HCT116 (cell line): ENCODE measurements around the gene HPDL. TPM values are rescaled to one million over a fixed set of nuclear protein-coding genes. Genes with fewer than 3 reads are reported as not detected.

Source experiments
- ATAC-seq: fragments of 200-7000 bp; cut with Tn5 transposase; 2 replicates; pipeline ENCODE4 v1.9.1; 2020; ENCODE audit warnings: mild to moderate bottlenecking, moderate library complexity
- BruUV-seq: library from RNA; stranded (reverse); fragments of 400-500 nt; replicated peaks from 2 replicates; lab custom pipeline; 2021; lab: Mats Ljungman, UMichigan
- CTCF ChIA-PET: fragments of 300-600 bp; sonication (Branson Sonifier 250); formaldehyde crosslinking; loops from one replicate; lab custom pipeline; 2021; ENCODE audit warnings: antibody characterized with exemption; lab: Charles Lee
- POLR2A ChIA-PET: fragments of 300-600, 350-600 bp; sonication (Branson Sonifier 250); formaldehyde crosslinking; loops from one replicate; lab custom pipeline; 2021; ENCODE audit warnings: antibody characterized with exemption; lab: Charles Lee
- RAD21 ChIA-PET, 2 experiments: fragments of 300-600 bp; sonication (Branson Sonifier 250); formaldehyde crosslinking; loops; one replicate each; lab custom pipeline; 2023; ENCODE audit warnings: low total read pairs in 2 of 2; ENCODE audit not compliant: uncharacterized antibody in 2 of 2, unreplicated experiment in 2 of 2, low non-redundant PET in 1 of 2; lab: Charles Lee
- DNase-seq: peaks from one replicate; pipeline ENCODE4 v3.0.0-alpha.2; 2010; ENCODE audit warnings: low read depth, low spot score
- H2AFZ ChIP-seq: fragments of 200-600 bp; shearing (Covaris generic), sonication (generic); 2 replicates; pipeline ENCODE4 v1.6.1; 2017; ENCODE audit warnings: low read depth, mixed run types, mixed read lengths, antibody characterized with exemption, low read length; ENCODE audit not compliant: poor library complexity, severe bottlenecking
- H3K27ac ChIP-seq: 2 replicates; pipeline ENCODE4 v1.5.1; 2012; ENCODE audit warnings: low read depth, low read length
- H3K27me3 ChIP-seq: fragments of 200-600 bp; sonication (generic); 2 replicates; pipeline ENCODE4 v1.6.1; 2016; ENCODE audit warnings: mixed run types, low read length, mixed read lengths; ENCODE audit not compliant: insufficient read depth
- H3K36me3 ChIP-seq, 2 experiments: fragments of 200-500 bp in 1 of 2; fragments of 200-600 bp in 1 of 2; sonication (Bioruptor generic) in 1 of 2; sonication (generic) in 1 of 2; 2 replicates each; pipeline versions ENCODE4 v1.5.1 to v1.6.1; 2014 to 2016; ENCODE audit warnings: low read length in 2 of 2, inconsistent platforms in 1 of 2, mixed read lengths in 1 of 2, mixed run types in 1 of 2; ENCODE audit not compliant: insufficient read depth in 2 of 2, control insufficient read depth in 1 of 2
- H3K4me1 ChIP-seq, 2 experiments: fragments of 200-600 bp in 1 of 2; sonication (generic) in 1 of 2; 2 replicates each; pipeline versions ENCODE4 v1.5.1 to v1.6.1; 2012 to 2017; ENCODE audit warnings: low read length in 2 of 2, inconsistent platforms in 1 of 2, mild to moderate bottlenecking in 1 of 2, mixed read lengths in 1 of 2, mixed run types in 1 of 2, moderate library complexity in 1 of 2; ENCODE audit not compliant: insufficient read depth in 2 of 2, control insufficient read depth in 1 of 2
- H3K4me2 ChIP-seq: fragments of 200-600 bp; sonication (generic); 2 replicates; pipeline ENCODE4 v1.6.1; 2017; ENCODE audit warnings: mixed run types, low read length, mixed read lengths
- H3K4me3 ChIP-seq, 2 experiments: fragments of 200-600 bp in 1 of 2; sonication (generic) in 1 of 2; replicated peaks in 1 of 2; 2 replicates each; pipeline ENCODE4 v1.5.1; 2011 to 2016; ENCODE audit warnings: low read length in 2 of 2, control low read depth in 1 of 2, low read depth in 1 of 2, mild to moderate bottlenecking in 1 of 2, mixed read lengths in 1 of 2, mixed run types in 1 of 2
- H3K79me2 ChIP-seq: fragments of 200-600 bp; sonication (generic); 2 replicates; pipeline ENCODE4 v1.6.1; 2017; ENCODE audit warnings: mild to moderate bottlenecking, mixed run types, low read length, moderate library complexity, mixed read lengths; ENCODE audit not compliant: insufficient read depth
- H3K9ac ChIP-seq: fragments of 200-600 bp; sonication (generic); 2 replicates; pipeline ENCODE4 v1.6.1; 2016; ENCODE audit warnings: low read length, mixed read lengths
- H3K9me2 ChIP-seq: fragments of 200-600 bp; sonication (generic), shearing (Covaris generic); 2 replicates; pipeline ENCODE4 v1.6.1; 2017; ENCODE audit warnings: mixed run types, mild to moderate bottlenecking, moderate library complexity; ENCODE audit not compliant: insufficient read depth
- H3K9me3 ChIP-seq, 2 experiments: fragments of 200-500 bp in 1 of 2; fragments of 200-600 bp in 1 of 2; sonication (Bioruptor generic) in 1 of 2; sonication (generic) in 1 of 2; 2 replicates each; pipeline ENCODE4 v1.6.1; 2014 to 2017; ENCODE audit warnings: low read length in 2 of 2, mixed read lengths in 2 of 2, inconsistent platforms in 1 of 2, low read depth in 1 of 2, mild to moderate bottlenecking in 1 of 2, mixed run types in 1 of 2, moderate library complexity in 1 of 2; ENCODE audit not compliant: control insufficient read depth in 1 of 2, insufficient read depth in 1 of 2
- H4K20me1 ChIP-seq: fragments of 200-600 bp; sonication (generic), shearing (Covaris generic); 2 replicates; pipeline ENCODE4 v1.6.1; 2017; ENCODE audit warnings: mixed run types, mild to moderate bottlenecking, moderate library complexity; ENCODE audit not compliant: insufficient read depth
- CEBPB ChIP-seq: IDR thresholded peaks from 2 replicates; pipeline ENCODE4 v1.6.1; 2012; ENCODE audit warnings: low read depth
- ELF1 ChIP-seq: IDR thresholded peaks from 2 replicates; pipeline ENCODE4 v1.6.1; 2012; ENCODE audit warnings: low read depth, borderline replicate concordance
- EZH2 ChIP-seq: fragments of 200-600 bp; sonication (generic); IDR thresholded peaks from 2 replicates; pipeline ENCODE4 v1.6.1; 2017; ENCODE audit warnings: antibody characterized with exemption, mixed run types
- FOSL1 ChIP-seq: IDR thresholded peaks from 2 replicates; pipeline ENCODE4 v1.6.1; 2012; ENCODE audit warnings: low read depth
- JUND ChIP-seq: IDR thresholded peaks from 2 replicates; pipeline ENCODE4 v1.6.1; 2012
- POLR2A ChIP-seq: IDR thresholded peaks from 2 replicates; pipeline ENCODE4 v1.7.0; 2011; ENCODE audit warnings: borderline replicate concordance; ENCODE audit not compliant: insufficient read depth, insufficient read length; ENCODE audit errors: extremely low read depth
- POLR2AphosphoS5 ChIP-seq: IDR thresholded peaks from 2 replicates; pipeline ENCODE4 v1.6.1; 2011; ENCODE audit warnings: mild to moderate bottlenecking, low read depth, low read length, moderate library complexity
- RAD21 ChIP-seq: IDR thresholded peaks from 2 replicates; pipeline ENCODE4 v1.6.1; 2012; ENCODE audit warnings: low read depth, mild to moderate bottlenecking
- SIN3A ChIP-seq: IDR thresholded peaks from 2 replicates; pipeline ENCODE4 v1.6.1; 2012; ENCODE audit warnings: low read depth
- SP1 ChIP-seq: IDR thresholded peaks from 2 replicates; pipeline ENCODE4 v1.6.1; 2012; ENCODE audit warnings: low read depth
- ZFX ChIP-seq: fragments of 450-650 bp; IDR thresholded peaks from 2 replicates; pipeline ENCODE4 v1.6.1; 2017
- ZNF274 ChIP-seq: fragments of 200-500 bp; sonication (Bioruptor generic); IDR thresholded peaks from 2 replicates; pipeline ENCODE4 v1.6.1; 2014; ENCODE audit warnings: mild to moderate bottlenecking, low read depth, low read length, inconsistent platforms
- intact Hi-C: fragments of 100-400 bp; cut with micrococcal nuclease; formaldehyde crosslinking; loops from 2 replicates; pipeline ENCODE4 v1.10.0; 2022
- total RNA-seq: library from RNA; stranded (reverse); gene quantifications from one replicate; pipeline ENCODE4 v1.2.1, GENCODE V29; 2021; ENCODE audit not compliant: unreplicated experiment
- TF ChIP-seq, protein P1 (sequence below), 3 experiments: fragments of 200-600 bp in 1 of 3; sonication (generic) in 1 of 3; IDR thresholded peaks in 2 of 3; conservative IDR thresholded peaks in 1 of 3; 2 replicates each; pipeline ENCODE4 v1.5.1; 2012 to 2017; ENCODE audit warnings: low read depth in 2 of 3, low read length in 2 of 3, antibody characterized with exemption in 1 of 3, borderline replicate concordance in 1 of 3, control low read depth in 1 of 3, mild to moderate bottlenecking in 1 of 3, mixed read lengths in 1 of 3, mixed run types in 1 of 3, moderate library complexity in 1 of 3; ENCODE audit not compliant: insufficient read depth in 1 of 3
- TF ChIP-seq, protein P2 (sequence below): IDR thresholded peaks from 2 replicates; pipeline ENCODE4 v1.6.1; 2011; ENCODE audit warnings: mild to moderate bottlenecking, low read length, moderate library complexity; ENCODE audit not compliant: insufficient replicate concordance; ENCODE audit errors: extremely low read depth
- TF ChIP-seq, protein P3 (sequence below): IDR thresholded peaks from 2 replicates; pipeline ENCODE4 v1.6.1; 2012

Gene HPDL
- total RNA-seq, 1 experiment from 2014 or later = not detected

DNA sequence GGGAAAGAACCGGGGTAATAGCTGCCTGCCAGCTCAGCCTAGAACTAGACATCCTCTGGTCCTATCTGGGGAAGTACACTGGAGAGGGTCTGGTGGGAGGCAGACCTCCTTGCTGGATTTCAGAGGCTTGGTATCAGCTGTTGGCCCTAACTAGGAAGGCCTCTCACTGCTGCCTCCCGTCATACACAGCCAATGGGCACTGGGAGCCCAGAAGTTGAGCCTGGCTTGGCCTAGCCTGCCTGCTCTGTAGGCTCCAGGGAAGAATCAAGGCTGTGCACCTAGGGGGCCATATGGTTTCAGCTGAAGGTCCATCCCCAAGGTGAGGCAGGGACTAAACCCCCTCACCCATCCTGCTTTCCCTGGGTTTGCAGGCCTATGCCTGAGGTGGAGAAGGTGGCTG lies 17.8 kb downstream of the HPDL start (continued):
- TF ChIP-seq POLR2A (no peak), EZH2 (no peak), POLR2AphosphoS5 (no peak; the same call in 1 of the 2 replicates), ELF1 (no peak), RAD21 (no peak)

DNA sequence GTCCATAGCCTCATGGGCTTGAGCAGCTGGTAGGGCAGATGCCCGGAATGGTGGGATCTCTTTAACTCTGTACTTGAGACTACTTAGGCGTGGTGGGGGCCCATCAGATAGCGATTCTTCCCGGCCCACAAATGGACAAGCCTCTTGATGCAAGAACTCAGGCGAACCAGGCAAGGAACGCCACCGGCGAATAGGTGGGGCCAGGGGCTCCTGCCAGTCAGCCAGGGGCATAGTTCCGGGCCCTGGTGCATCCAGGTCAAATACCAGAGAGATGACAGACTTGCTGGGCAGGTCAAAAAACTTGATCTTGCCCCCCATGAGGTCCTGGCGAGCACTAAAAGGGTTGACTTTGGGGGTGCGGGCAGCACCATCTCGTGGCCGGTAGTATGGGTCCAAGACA lies 18.3 kb downstream of the HPDL start:
- POLR2A ChIA-PET = interaction anchor here (0.5 kb wide), 1 partner anchor 199 kb away, joined by 5 read pairs; no protein-coding TSS in a partner anchor

More for the DNA sequence above, 18.3 kb downstream of the HPDL start:
- Histone ChIP-seq H3K27me3 (no peaks in the 10 kb centered on the region), H4K20me1 (no peaks in the 10 kb centered on the region), H3K36me3 (peaks cover 15 to 35% of the 10 kb centered on the region in 2 experiments; a peak in 2 of 4 replicates), H3K79me2 (peaks cover 31% of the 10 kb centered on the region), H3K9me2 (no peaks in the 10 kb centered on the region), H3K27ac (no peak overlapping the region), H3K9ac (no peak overlapping the region), H3K4me2 (no peak overlapping the region), H3K9me3 (no peaks in the 10 kb centered on the region), H3K4me1 (peaks cover 22 to 45% of the 10 kb centered on the region in 2 experiments), H3K4me3 (no peak overlapping the region), H2AFZ (no peak overlapping the region)
- BruUV-seq = no TSS peak
- intact Hi-C loops = no loop called here
- RAD21 ChIA-PET = no interaction called here
- CTCF ChIA-PET = no interaction called here
- DNase-seq (no peak), ATAC-seq (no peak)
- TF ChIP-seq, protein P1, sequence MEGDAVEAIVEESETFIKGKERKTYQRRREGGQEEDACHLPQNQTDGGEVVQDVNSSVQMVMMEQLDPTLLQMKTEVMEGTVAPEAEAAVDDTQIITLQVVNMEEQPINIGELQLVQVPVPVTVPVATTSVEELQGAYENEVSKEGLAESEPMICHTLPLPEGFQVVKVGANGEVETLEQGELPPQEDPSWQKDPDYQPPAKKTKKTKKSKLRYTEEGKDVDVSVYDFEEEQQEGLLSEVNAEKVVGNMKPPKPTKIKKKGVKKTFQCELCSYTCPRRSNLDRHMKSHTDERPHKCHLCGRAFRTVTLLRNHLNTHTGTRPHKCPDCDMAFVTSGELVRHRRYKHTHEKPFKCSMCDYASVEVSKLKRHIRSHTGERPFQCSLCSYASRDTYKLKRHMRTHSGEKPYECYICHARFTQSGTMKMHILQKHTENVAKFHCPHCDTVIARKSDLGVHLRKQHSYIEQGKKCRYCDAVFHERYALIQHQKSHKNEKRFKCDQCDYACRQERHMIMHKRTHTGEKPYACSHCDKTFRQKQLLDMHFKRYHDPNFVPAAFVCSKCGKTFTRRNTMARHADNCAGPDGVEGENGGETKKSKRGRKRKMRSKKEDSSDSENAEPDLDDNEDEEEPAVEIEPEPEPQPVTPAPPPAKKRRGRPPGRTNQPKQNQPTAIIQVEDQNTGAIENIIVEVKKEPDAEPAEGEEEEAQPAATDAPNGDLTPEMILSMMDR (IDR thresholded peaks at IDR 0.05 in 2 of 3, conservative IDR thresholded peaks at IDR 0.05 in 1 of 3; ENCODE audit: borderline replicate concordance in 1 of 3, insufficient read depth in 1 of 3, low read depth in 2 of 3, low read length in 2 of 3) = no peak
- TF ChIP-seq ZFX (no peak), RAD21 (no peak), FOSL1 (no peak), ZNF274 (no peak), JUND (no peak), CEBPB (no peak), SIN3A (no peak), ELF1 (no peak), SP1 (no peak)
- TF ChIP-seq, protein P2, sequence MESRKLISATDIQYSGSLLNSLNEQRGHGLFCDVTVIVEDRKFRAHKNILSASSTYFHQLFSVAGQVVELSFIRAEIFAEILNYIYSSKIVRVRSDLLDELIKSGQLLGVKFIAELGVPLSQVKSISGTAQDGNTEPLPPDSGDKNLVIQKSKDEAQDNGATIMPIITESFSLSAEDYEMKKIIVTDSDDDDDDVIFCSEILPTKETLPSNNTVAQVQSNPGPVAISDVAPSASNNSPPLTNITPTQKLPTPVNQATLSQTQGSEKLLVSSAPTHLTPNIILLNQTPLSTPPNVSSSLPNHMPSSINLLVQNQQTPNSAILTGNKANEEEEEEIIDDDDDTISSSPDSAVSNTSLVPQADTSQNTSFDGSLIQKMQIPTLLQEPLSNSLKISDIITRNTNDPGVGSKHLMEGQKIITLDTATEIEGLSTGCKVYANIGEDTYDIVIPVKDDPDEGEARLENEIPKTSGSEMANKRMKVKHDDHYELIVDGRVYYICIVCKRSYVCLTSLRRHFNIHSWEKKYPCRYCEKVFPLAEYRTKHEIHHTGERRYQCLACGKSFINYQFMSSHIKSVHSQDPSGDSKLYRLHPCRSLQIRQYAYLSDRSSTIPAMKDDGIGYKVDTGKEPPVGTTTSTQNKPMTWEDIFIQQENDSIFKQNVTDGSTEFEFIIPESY = no peak
- TF ChIP-seq, protein P3, sequence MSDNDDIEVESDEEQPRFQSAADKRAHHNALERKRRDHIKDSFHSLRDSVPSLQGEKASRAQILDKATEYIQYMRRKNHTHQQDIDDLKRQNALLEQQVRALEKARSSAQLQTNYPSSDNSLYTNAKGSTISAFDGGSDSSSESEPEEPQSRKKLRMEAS = no peak
